ENCODE measurements around the gene TYW1.
A peak's percentile ranks its signal among the peaks of the same experiment; 100 is the strongest.
"Not testable (repeated sequence)": the region's sequence is repeated elsewhere in the genome, so short reads cannot be mapped to it uniquely, and the experiment has no call there.

The TYW1 gene, protein sequence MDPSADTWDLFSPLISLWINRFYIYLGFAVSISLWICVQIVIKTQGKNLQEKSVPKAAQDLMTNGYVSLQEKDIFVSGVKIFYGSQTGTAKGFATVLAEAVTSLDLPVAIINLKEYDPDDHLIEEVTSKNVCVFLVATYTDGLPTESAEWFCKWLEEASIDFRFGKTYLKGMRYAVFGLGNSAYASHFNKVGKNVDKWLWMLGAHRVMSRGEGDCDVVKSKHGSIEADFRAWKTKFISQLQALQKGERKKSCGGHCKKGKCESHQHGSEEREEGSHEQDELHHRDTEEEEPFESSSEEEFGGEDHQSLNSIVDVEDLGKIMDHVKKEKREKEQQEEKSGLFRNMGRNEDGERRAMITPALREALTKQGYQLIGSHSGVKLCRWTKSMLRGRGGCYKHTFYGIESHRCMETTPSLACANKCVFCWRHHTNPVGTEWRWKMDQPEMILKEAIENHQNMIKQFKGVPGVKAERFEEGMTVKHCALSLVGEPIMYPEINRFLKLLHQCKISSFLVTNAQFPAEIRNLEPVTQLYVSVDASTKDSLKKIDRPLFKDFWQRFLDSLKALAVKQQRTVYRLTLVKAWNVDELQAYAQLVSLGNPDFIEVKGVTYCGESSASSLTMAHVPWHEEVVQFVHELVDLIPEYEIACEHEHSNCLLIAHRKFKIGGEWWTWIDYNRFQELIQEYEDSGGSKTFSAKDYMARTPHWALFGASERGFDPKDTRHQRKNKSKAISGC

DNA sequence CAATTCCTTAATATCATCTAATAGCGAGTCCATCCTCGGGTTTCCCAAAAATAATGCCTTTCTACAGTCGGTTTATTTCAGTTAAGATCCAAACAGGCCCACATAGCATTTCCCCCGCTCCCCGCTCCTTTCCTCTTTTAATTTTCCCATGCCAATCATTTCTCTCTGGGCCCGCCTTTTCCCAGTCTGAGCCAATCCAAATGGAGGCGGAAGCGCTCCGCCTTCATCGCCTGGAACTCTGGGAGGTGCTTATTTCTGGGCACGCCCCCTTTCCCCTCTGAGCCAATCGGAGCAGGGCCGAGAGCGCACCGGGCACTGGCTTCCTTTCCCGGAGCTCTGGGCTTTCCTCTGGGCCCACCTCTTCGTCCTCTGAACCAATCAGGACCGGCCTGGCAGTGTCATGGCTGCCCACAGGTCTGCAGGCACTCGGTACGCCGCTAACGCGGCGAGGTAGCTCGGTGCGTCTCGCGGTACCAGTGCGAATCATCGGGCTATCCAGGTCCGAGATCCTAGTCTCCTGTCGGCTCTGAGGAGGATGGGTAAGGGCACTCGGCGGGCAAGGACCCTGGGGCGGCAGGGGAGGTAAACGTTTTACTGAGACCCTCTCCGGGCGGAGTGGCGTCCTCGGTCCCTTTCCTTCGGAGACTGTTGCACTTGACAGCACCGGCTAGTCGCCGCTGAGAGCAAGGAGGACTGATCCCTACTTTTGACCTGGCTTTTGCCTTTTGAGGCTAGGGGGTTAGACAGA is at the start of gene TYW1:
TSS of gene TYW1 (plus strand) at position 390 of the 748 bp plus-strand sequence. CDS start at position 536, 146 bp downstream.
- peak; percentile 96 to 97 for DNase-seq (ENCODE audit: low read depth in 2 of 2)

DNA sequence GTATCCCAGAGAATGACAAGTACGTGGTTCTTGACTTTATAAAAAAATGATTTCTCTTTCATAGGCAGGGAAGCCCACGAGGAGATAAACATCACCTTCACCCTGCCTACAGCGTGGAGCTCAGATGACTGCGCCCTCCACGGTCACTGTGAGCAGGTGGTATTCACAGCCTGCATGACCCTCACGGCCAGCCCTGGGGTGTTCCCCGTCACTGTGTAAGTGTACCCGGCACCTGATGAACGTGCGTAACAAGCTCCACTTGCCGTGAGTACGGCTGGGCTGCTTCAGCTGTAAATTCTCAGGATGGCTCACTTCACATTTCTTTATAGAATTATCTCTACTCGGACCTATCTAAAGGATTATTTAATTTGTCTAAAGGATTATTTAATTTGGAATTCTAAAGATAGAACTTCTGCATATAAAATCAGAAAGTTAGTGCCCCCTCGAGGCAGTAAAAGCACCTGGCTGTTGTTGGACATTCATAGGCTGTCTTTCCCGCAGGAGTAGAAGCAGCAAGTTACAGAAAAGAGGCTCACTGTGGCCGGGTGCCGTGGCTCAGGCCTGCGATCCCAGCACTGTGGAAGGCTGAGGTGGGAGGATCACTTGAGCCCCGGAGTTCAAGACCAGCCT is 48.0 kb upstream of the TYW1 start:
- DNase-seq (ENCODE audit: low read depth in 2 of 2), result no peak

DNA sequence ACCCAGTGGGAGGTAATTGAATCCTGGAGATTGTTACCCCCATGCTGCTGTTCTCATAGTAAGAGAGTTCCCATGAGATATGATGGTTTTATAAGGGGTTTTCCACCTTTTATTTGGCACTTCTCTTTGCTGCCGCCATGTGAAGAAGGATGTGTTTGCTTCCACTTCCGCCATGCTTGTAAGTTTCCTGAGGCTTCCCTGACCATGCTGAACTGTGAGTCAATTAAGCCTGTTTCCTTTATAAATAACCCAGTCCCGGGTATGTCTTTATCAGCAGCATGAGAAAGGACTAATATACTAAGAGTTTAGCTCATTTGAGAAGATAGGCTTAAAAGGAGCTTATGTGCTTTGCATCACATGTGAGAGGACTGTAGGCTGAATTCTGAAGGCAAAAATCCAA is 46.3 kb upstream of the TYW1 start:
- DNase-seq (ENCODE audit: low read depth in 2 of 2), result no peak

DNA sequence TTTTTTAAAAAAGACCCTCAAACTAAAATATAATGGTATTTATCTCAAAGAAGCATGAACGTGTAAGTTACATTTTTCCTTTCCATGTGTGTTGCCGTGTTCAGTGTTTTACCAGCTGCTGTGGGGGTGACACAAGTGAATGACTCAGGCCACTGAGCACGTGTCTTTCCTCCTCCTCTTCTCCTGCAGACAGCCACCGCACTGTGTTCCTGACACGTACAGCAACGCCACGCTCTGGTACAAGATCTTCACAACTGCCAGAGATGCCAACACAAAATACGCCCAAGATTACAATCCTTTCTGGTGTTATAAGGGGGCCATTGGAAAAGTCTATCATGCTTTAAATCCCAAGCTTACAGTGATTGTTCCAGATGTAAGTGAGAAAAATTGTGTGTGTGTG is 45.9 kb upstream of the TYW1 start:
- no peak for DNase-seq (ENCODE audit: low read depth in 2 of 2)

DNA sequence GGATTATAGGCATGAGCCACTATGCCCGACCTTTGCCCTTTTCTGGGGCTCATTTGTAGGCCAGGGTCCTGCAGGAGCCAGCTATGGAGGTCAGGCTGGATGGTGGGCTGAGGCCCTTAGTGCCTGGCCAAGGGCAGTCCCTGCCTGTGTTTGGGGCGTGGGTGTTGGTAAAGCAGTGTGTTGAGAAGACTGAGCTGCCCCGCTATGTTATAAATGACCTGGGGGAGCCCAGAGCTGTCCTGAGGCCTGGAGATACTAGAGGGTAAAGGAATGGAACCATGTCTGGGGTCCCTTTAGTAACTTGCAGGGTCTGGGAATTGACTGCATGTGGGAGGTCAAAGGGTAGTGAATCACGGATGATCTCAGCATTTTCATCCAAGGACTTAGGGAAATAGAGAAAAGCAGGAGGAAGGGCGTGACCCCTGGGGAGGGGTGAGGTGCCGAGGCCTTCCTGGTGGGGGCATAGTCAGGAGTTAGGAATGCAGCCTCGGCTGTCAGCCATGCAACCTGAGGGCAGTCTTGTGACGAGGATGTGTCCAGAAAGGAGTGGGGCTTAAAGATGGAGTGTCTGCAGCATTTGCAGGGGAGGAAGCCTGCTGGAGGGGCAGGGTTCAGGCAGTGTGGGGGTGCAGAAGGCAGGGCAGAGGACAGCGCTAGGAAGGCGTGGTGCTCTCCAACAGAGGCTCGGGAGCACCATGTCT is 44.1 kb upstream of the TYW1 start:
- no peak for DNase-seq (ENCODE audit: low read depth in 2 of 2)

DNA sequence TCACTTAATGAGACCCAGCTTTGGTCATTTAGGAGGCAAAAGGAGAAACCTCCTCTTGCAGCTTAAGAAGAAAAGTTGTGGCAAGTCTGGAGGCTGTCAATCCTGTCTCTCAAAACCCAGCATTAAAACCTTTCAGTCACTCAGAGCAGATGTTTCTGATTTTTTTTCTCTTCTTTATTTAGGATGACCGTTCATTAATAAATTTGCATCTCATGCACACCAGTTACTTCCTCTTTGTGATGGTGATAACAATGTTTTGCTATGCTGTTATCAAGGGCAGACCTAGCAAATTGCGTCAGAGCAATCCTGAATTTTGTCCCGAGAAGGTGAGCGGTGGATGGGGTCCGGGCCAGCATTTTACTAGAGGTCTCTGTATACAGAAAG is 43.6 kb upstream of the TYW1 start:
- no peak for DNase-seq (ENCODE audit: low read depth in 2 of 2)

DNA sequence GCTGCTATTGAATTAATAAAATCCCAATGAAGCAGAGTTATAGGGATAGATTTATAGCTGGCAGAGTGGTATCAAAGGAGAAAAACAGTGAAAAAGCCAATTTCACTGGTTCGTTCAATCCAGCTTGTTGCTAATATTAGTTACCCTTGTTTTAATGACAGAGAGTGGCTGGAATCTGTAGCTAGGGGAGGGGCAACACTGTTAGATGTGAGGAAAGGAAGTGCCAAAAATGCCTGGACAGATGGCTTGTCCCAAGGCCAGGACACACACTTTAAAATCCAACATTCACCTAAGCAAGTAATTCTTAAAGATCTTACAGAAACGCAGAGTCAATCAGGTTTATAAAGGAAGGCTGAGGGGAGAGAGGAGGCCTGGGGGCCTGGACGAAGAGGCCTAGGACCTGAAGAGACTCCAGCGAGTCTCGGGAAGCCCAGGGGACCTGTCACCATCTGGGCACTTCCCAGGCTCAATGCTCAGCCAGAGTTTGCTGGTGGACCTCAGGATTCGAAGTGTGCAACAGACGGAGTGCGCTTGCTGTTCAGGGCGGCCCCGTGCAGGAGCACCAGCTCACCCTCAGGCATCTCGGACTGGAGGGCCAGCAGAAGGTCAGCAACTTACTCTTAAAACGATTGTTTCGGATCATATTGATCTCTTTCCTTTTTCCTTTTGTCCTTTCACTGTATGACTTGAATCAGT is 38.9 kb upstream of the TYW1 start:
- DNase-seq (ENCODE audit: low read depth in 2 of 2), result no peak

DNA sequence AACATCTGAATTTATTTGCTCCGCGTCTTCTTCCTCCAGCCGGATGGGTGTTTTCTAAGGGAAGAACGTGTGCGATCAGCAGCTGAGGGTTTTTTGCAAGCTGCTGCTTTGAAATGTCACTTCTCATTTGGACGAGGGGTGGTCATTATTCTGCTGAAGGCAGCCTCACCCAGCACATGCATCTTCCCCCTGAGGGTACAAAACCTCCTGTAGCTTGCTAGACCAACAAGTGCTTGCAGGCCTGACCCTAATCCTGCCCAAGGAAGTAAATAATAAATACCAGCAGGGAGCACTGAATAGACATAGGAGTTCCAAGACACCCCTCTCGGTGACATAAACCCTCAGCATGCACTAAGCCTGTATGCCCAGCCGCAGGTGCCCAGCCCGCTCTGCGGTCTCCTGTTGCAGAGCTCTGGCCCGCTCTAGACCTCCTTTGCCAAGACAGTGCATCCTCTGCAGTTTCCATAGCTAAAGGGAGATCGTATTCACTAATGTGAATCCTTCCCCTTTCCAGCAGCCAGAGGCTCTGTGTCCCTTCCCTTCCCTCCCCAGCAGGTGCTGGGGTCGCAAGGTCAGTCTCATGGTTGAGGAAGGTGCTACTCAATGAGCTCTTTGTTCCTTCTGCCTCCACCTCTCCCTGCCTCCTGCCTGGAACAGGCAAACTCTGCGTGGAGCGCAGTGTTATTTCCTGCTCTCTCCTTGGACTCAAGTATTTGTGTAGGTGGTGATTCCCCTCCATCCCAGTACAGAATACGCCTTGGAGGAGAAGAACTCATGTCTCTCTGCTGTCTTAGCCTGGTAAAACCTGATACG is 37.9 kb upstream of the TYW1 start:
- DNase-seq (ENCODE audit: low read depth in 2 of 2), result no peak

DNA sequence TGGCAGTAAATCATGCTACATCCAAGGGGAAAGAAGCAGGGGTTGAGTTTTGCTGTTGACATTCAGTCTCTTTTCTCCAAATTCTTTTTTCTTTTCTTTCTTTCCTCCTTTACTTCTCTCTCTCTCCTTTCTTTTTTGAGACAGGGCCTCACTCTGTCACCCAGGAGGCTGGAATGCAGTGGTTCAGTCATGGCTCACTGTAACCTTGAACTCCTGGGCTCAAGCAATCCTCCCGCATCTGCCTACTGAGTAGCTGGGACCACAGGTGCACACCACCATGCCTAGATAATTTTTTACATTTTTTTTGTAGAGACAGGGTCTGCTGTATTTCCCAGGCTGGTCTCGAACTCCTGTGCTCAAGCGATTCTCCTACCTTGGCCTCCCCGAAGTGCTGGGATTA is 36.4 kb upstream of the TYW1 start:
- no peak for DNase-seq (ENCODE audit: low read depth in 2 of 2)

DNA sequence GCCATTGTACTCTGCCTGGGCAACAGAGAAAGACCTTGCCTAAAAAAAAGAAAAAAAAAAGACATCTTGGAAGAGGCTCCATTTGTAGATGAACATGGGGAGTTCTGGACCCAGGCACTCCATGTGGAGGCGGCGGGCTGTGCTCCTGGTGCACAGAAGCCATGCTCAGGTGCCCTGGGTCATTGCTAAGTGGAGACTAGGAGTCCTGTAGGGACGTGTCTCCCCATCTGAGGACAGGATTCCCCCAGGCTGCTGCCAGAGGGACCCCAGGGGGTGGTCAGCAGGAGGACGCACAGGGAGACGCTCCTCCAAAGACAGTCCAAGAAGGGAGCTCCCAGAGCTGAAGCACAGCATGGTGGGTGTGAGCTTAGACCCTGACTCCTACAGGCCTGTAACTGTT is 35.5 kb upstream of the TYW1 start:
- no peak for DNase-seq (ENCODE audit: low read depth in 2 of 2)

DNA sequence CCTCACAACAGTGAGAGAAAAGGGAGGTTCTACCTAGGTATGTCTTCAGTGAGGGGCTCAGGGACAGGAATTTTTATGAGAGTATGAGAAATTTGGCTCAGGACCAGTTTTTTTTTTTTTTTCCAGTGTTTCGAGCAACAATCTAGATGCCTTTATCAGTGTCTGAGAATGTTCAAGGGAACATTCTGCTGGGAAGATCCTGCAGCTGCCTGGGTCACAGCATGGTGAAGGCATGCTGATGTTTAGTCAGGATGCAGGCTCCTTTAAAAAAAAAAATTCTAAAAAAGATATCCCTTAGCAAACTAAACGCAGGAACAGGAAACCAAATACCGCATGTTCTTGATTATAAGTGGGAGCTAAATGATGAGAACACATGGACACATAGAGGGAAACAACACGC is 32.2 kb upstream of the TYW1 start:
- DNase-seq (ENCODE audit: low read depth in 2 of 2), result no peak

DNA sequence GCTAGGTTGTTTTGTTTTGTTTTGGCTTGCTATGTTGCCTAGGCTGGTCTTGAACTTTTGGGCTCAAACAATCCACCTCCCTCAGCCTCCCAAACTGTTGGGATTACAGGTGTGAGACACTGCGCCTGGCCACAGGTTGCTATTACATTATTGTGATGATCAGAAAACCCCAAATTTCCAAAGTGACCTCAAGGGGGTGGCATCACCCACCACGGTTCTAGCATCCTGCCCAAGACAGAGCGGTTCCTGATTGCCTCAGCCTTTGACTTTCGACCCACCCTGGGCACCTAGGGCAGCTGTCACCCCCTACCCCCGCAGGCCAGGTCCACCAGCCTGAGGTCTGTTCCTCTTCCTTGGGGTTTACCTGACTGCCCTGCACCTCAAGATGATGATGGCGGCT is 29.6 kb upstream of the TYW1 start:
- DNase-seq (ENCODE audit: low read depth in 2 of 2), result no peak

DNA sequence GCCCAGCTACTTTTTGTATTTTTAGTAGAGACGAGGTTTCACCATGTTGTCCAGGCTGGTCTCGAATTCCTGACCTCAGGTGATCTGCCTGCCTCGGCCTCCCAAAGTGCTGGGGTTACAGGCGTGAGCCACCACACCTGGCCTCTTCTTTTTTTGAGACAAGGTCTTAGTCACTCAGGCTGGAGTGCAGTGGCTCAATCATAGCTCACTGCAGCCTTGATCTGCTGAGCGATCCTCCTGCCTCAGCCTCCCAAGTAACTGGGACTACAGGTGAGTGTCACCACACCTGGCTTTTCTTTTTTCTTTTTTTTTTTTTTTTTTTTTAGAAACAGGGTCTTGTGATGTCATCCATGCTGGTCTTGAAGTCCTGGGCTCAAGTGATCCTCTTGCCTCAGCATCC is 27.6 kb upstream of the TYW1 start:
- DNase-seq (ENCODE audit: low read depth in 2 of 2), result not testable (repeated sequence)

DNA sequence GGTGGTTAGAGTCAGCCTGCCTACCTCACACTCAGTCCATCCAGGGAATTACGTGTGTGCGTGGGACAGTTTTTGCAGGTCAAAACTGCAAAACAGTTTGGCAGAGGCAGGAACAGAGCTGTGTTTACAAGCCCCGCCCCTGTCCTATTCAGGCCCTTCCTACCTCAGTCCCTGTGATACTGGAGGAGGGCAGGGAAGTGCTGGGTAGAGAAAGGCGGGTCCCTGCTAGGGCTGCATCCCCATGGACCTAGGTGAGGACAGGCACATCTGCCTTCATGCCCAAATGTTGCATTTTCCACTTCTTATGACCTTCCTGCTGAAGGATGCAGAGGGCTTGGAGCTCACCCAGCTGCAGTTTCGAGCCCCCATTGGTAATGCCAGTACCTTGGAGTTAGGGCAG is 26.3 kb upstream of the TYW1 start:
- DNase-seq (ENCODE audit: low read depth in 2 of 2), result no peak

DNA sequence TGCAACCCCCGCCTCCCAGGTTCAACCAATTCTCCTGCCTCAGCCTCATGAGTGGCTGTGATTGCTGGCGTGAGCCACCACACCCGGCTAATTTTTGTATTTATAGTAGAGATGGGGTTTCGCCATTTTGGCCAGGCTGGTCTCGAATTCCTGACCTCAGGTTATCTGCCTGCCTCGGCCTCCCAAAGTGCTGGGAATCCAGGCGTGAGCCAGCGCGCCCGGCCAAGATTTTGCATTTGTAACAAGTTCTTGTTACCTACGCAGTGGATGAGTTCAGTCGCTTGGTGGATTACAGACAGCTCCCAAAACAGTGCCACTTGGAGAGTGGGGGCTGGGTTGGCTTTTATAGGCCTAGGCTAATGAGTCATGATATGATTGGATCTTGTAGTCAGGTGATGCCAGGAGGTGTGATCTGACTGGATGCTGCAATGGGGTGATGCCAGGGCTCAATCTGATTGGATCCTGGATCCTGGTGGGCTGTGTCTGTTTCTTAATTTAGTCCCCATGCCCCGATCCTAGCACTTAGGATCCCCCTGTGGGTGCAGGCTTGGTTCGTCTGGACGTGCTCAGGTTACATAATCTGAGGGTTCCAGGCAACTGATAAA is 21.5 kb upstream of the TYW1 start:
- no peak for DNase-seq (ENCODE audit: low read depth in 2 of 2)

DNA sequence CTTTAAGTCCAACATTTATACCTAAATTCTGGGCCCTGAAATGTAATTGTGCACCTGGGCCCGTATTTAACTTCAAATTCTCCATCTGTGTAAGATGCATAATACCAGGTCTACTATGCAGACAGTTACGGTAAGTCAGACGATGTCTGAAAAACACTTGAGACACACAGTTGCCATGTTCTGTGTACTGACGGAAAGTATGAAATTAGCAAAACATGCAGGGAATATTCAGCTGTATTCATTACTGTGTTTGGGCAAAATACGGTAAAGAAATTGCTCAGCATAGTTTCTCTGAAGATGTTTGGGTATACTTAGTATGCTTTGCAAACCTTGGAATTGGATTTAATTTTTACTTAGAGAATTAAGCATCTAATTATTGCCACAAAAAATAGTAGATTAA is 18.3 kb upstream of the TYW1 start:
- DNase-seq (ENCODE audit: low read depth in 2 of 2), result not testable (repeated sequence)

DNA sequence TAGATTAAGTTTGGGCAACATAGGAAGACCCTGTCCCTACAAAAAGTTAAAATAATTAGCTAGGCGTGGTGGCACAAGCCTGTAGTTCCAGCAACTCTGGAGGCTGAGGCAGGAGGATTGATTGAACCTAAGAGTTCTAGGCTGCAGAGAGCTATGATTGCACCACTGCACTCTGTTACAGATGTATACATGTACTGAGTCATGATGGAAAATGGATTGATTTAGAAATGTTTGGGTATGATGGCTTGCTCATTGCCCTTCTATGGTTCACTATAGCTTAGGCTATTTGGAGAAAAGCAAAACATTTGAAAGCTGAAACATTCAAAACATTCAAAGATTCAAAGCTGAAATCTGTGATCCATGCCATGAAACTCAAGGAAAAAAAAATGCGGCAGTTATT is 17.6 kb upstream of the TYW1 start:
- DNase-seq (ENCODE audit: low read depth in 2 of 2), result not testable (repeated sequence)

DNA sequence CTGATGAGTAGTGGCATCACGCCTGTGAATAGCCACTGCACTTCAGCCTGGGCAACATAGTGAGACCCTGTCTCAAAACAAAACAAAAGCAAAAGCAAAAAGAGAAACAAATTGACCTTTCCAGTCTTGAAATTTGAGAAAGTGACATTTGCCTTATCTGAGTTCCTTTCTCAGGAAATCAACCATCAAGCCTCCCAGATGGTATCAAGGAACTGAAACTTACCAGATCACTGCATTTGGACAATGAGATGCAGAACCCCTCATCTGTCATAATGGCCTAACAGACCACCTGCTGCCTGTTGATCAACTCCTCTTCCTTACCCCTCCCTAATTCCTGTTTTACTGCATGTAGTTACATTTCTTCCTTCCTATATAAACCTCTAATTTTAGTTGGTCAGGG is 16.3 kb upstream of the TYW1 start:
- DNase-seq (ENCODE audit: low read depth in 2 of 2), result not testable (repeated sequence)

DNA sequence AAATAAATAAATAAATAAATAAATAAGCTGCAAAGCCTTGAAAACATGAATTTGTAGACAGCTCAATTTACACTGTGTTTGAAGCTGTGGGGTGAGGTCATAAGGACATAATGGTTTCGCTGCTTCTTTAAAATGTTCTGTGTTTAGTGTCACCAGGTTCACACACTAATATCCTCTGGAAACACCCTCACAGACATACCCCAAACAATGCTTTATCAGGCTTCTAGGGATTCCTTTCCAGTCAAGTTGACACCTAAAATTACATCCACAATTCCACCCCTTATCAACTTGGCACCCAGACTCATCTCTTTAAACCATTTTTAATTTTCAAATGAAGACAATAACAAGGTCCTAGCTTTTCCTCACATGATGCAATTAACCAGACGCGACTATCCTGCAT is 7.1 kb upstream of the TYW1 start:
- DNase-seq (ENCODE audit: low read depth in 2 of 2), result not testable (repeated sequence)

DNA sequence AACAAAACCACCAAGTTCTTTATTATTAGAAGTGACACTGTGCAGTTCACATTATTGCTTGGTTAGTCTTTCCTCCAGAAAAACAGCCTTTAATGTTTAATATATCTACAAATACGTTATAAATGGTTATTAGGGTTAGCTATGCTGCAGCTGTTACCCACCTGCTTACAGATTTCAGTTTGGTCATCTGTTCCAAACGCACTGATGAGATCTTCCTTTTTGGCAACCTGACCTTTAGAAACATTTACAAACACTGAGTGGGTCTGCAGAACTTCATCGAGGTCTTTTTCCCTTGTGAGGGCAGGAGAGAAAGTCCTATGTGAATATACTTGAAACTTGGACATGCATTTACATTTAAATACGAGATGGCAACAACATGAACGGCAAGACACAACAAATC is 2.6 kb upstream of the TYW1 start:
- not testable (repeated sequence) for DNase-seq (ENCODE audit: low read depth in 2 of 2)
